SK-N-SH (cell line): ENCODE measurements around the gene TBX1. TPM values are rescaled to one million over a fixed set of nuclear protein-coding genes. Genes with fewer than 3 reads are reported as not detected.

ENCODE experiments used
- CTCF ChIA-PET: fragments of 300-600, 350-600 bp; formaldehyde crosslinking; extraction: SDS; loops from one replicate; lab custom pipeline; 2021; lab: Yijun Ruan, JAX
- POLR2A ChIA-PET: fragments of 350-600 bp; sonication (Branson Sonifier 250); formaldehyde crosslinking; extraction: SDS; loops from one replicate; lab custom pipeline; 2020; ENCODE audit warnings: antibody characterized with exemption, inconsistent platforms; lab: Yijun Ruan, JAX
- DNase-seq: peaks from one replicate; pipeline ENCODE4 v3.0.0; 2012
- H2AFZ ChIP-seq: fragments of 200-600 bp; sonication (generic); 2 replicates; pipeline ENCODE4 v1.8.1; 2016; ENCODE audit warnings: antibody characterized with exemption, mild to moderate bottlenecking, low read depth
- H3F3A ChIP-seq: fragments of 200-600 bp; sonication (generic); replicated peaks from 2 replicates; pipeline ENCODE3; 2016; ENCODE audit warnings: antibody characterized with exemption, mild to moderate bottlenecking; ENCODE audit not compliant: insufficient read depth
- H3K27ac ChIP-seq, 2 experiments: fragments of 200-500 bp in 1 of 2; fragments of 200-600 bp in 1 of 2; sonication (Bioruptor generic) in 1 of 2; sonication (generic), shearing (Covaris generic) in 1 of 2; 2 replicates each; pipeline versions ENCODE4 v1.5.1 to v1.6.1; 2014 to 2016; ENCODE audit warnings: low read depth in 2 of 2, inconsistent platforms in 1 of 2, low read length in 1 of 2, mild to moderate bottlenecking in 1 of 2, mixed read lengths in 1 of 2
- H3K27me3 ChIP-seq: fragments of 200-600 bp; sonication (generic), shearing (Covaris generic); 2 replicates; pipeline ENCODE4 v1.6.1; 2016; ENCODE audit warnings: mixed run types; ENCODE audit not compliant: insufficient read depth
- H3K36me3 ChIP-seq, 2 experiments: fragments of 200-500 bp in 1 of 2; fragments of 200-600 bp in 1 of 2; sonication (Bioruptor generic) in 1 of 2; sonication (generic) in 1 of 2; replicated peaks in 1 of 2; 2 replicates each; pipeline versions ENCODE3 to v1.5.1; 2014 to 2016; ENCODE audit warnings: low read length in 1 of 2, mild to moderate bottlenecking in 1 of 2; ENCODE audit not compliant: insufficient read depth in 2 of 2, control insufficient read depth in 1 of 2
- H3K4me1 ChIP-seq, 2 experiments: fragments of 200-500 bp in 1 of 2; fragments of 200-600 bp in 1 of 2; sonication (Bioruptor generic) in 1 of 2; sonication (generic), shearing (Covaris generic) in 1 of 2; 2 replicates each; pipeline versions ENCODE4 v1.5.1 to v1.6.1; 2014 to 2016; ENCODE audit warnings: low read depth in 1 of 2, low read length in 1 of 2, mixed run types in 1 of 2; ENCODE audit not compliant: insufficient read depth in 2 of 2, control insufficient read depth in 1 of 2
- H3K4me2 ChIP-seq: fragments of 200-600 bp; sonication (generic), shearing (Covaris generic); 2 replicates; pipeline ENCODE4 v1.6.1; 2017; ENCODE audit warnings: mixed run types
- H3K4me3 ChIP-seq, 2 experiments: fragments of 200-500 bp in 1 of 2; fragments of 200-600 bp in 1 of 2; sonication (Bioruptor generic) in 1 of 2; sonication (generic), shearing (Covaris generic) in 1 of 2; 2 replicates each; pipeline versions ENCODE4 v1.5.1 to v1.8.1; 2014 to 2016; ENCODE audit warnings: low read depth in 2 of 2, inconsistent platforms in 1 of 2, low read length in 1 of 2, mild to moderate bottlenecking in 1 of 2, mixed read lengths in 1 of 2, moderate library complexity in 1 of 2
- H3K79me2 ChIP-seq: fragments of 200-600 bp; sonication (generic); 2 replicates; pipeline ENCODE4 v1.8.1; 2017; ENCODE audit warnings: mild to moderate bottlenecking; ENCODE audit not compliant: insufficient read depth
- H3K9ac ChIP-seq: fragments of 200-600 bp; sonication (generic); 2 replicates; pipeline ENCODE4 v1.6.1; 2017; ENCODE audit warnings: mixed run types
- H3K9me2 ChIP-seq: fragments of 200-600 bp; sonication (generic); 2 replicates; pipeline ENCODE4 v1.6.1; 2017; ENCODE audit warnings: mixed run types
- H3K9me3 ChIP-seq: fragments of 200-600 bp; sonication (generic); 2 replicates; pipeline ENCODE4 v1.6.1; 2017; ENCODE audit warnings: mixed run types, mild to moderate bottlenecking, moderate library complexity
- H4K20me1 ChIP-seq: fragments of 200-600 bp; sonication (generic); 2 replicates; pipeline ENCODE4 v1.6.1; 2017; ENCODE audit warnings: mild to moderate bottlenecking, mixed run types; ENCODE audit not compliant: insufficient read depth
- EP300 ChIP-seq, 2 experiments: IDR thresholded peaks; 2 replicates each; pipeline versions ENCODE4 v1.4.0 to v1.6.1; 2012; ENCODE audit warnings: borderline replicate concordance in 1 of 2, low read depth in 1 of 2, low read length in 1 of 2
- EZH2phosphoT487 ChIP-seq: fragments of 200-600 bp; sonication (generic); IDR thresholded peaks from 2 replicates; pipeline ENCODE4 v1.6.1; 2017; ENCODE audit warnings: low read depth, mixed run types, mild to moderate bottlenecking, antibody characterized with exemption, moderate library complexity, borderline replicate concordance
- FOXJ3 ChIP-seq: sonication (generic); formaldehyde crosslinking; IDR thresholded peaks from 2 replicates; pipeline ENCODE4 v1.5.1; 2020; ENCODE audit warnings: mild to moderate bottlenecking, missing genetic modification reagents
- FOXM1 ChIP-seq: IDR thresholded peaks from 2 replicates; pipeline ENCODE4 v1.4.0; 2012; ENCODE audit warnings: low read depth, mild to moderate bottlenecking
- GABPA ChIP-seq: IDR thresholded peaks from 2 replicates; pipeline ENCODE4 v1.4.0; 2012; ENCODE audit warnings: low read depth, mild to moderate bottlenecking
- IRF3 ChIP-seq: fragments of 150-350 bp; IDR thresholded peaks from 2 replicates; pipeline ENCODE4 v1.6.1; 2016; ENCODE audit warnings: mild to moderate bottlenecking, low read depth, low read length
- NFIC ChIP-seq: IDR thresholded peaks from 2 replicates; pipeline ENCODE4 v1.4.0; 2012; ENCODE audit warnings: borderline replicate concordance
- NRF1 ChIP-seq: IDR thresholded peaks from 2 replicates; pipeline ENCODE4 v1.6.1; 2012; ENCODE audit warnings: low read depth, mild to moderate bottlenecking, low read length
- POLR2AphosphoS5 ChIP-seq: IDR thresholded peaks from 2 replicates; pipeline ENCODE4 v1.6.1; 2012; ENCODE audit warnings: low read depth, low read length
- RAD21 ChIP-seq: IDR thresholded peaks from 2 replicates; pipeline ENCODE4 v1.6.1; 2012; ENCODE audit warnings: mild to moderate bottlenecking, low read length
- RCOR1 ChIP-seq: fragments of 150-350 bp; IDR thresholded peaks from 2 replicates; pipeline ENCODE4 v1.6.1; 2017; ENCODE audit warnings: antibody characterized with exemption, low read length
- RFX5 ChIP-seq: IDR thresholded peaks from 2 replicates; pipeline ENCODE4 v1.6.1; 2012; ENCODE audit warnings: mild to moderate bottlenecking, improper control_type of control experiment, low read length
- RXRA ChIP-seq: IDR thresholded peaks from 2 replicates; pipeline ENCODE4 v1.4.0; 2012; ENCODE audit warnings: low read depth, mild to moderate bottlenecking, borderline replicate concordance
- SIN3A ChIP-seq: IDR thresholded peaks from 2 replicates; pipeline ENCODE4 v1.6.1; 2012; ENCODE audit warnings: low read depth, mild to moderate bottlenecking, low read length, moderate library complexity, borderline replicate concordance
- SMC3 ChIP-seq: IDR thresholded peaks from 2 replicates; pipeline ENCODE4 v1.6.1; 2012; ENCODE audit warnings: low read depth, low read length, improper control_type of control experiment
- TEAD4 ChIP-seq: IDR thresholded peaks from 2 replicates; pipeline ENCODE4 v1.4.0; 2012; ENCODE audit warnings: mild to moderate bottlenecking, borderline replicate concordance; ENCODE audit not compliant: insufficient read depth
- USF1 ChIP-seq: IDR thresholded peaks from 2 replicates; pipeline ENCODE4 v1.4.0; 2012; ENCODE audit warnings: low read depth, borderline replicate concordance
- USF2 ChIP-seq: fragments of 150-350 bp; IDR thresholded peaks from 2 replicates; pipeline ENCODE4 v1.6.1; 2017; ENCODE audit warnings: antibody characterized with exemption, low read length, low read depth, borderline replicate concordance
- YY1 ChIP-seq: IDR thresholded peaks from 2 replicates; pipeline ENCODE4 v1.4.0; 2012; ENCODE audit warnings: low read depth, mild to moderate bottlenecking
- WGBS: methylation state at CpG from one replicate; pipeline ENCODE4 v1.1.6; 2017; ENCODE audit warnings: low lambda C conversion rate; 5-methylcytosine and 5-hydroxymethylcytosine counted together
- polyA plus RNA-seq, 3 experiments: library from polyadenylated mRNA; depleted of rRNA; stranded (reverse); fragments of >200 nt; gene quantifications; 2 replicates each; pipeline ENCODE4 v1.2.3, GENCODE V29; 2012
- TF ChIP-seq, protein P1 (sequence below): IDR thresholded peaks from 2 replicates; pipeline ENCODE4 v1.6.1; 2012; ENCODE audit warnings: mild to moderate bottlenecking, low read depth, low read length, moderate library complexity

Gene TBX1
- polyA plus RNA-seq, 1 of the 3 experiments (the other 2 are of a cell fraction): not detected

GRCh38 chr22:19720999-19721329, 39.6 kb upstream of the TBX1 start:
- H3K4me1 ChIP-seq: peaks cover 0 to 23% of the 10 kb centered on the region in 2 experiments; a peak in 1 of 4 replicates

More at GRCh38 chr22:19720999-19721329, 39.6 kb upstream of the TBX1 start:
- Histone ChIP-seq H3K27ac (no peak overlapping the region), H3K4me2 (no peak overlapping the region), H2AFZ (no peak overlapping the region), H3K27me3 (no peaks in the 10 kb centered on the region), H3K9me2 (no peaks in the 10 kb centered on the region), H3F3A (no peaks in the 10 kb centered on the region), H3K4me3 (no peak overlapping the region), H3K9ac (no peak overlapping the region), H3K79me2 (no peaks in the 10 kb centered on the region), H3K36me3 (peaks cover 0 to 5% of the 10 kb centered on the region in 2 experiments), H3K9me3 (no peaks in the 10 kb centered on the region), H4K20me1 (no peaks in the 10 kb centered on the region)
- TF ChIP-seq EZH2phosphoT487: no peak
- no peak for TF ChIP-seq TEAD4
- TF ChIP-seq RXRA: no peak
- TF ChIP-seq SIN3A: no peak
- TF ChIP-seq NRF1: no peak
- no peak for TF ChIP-seq USF2
- no peak for TF ChIP-seq NFIC
- no peak for TF ChIP-seq FOXJ3 (CRISPR knock-in tag)
- no peak for TF ChIP-seq POLR2AphosphoS5
- no peak for TF ChIP-seq FOXM1
- no peak for TF ChIP-seq USF1
- no peak for TF ChIP-seq YY1
- TF ChIP-seq GABPA: no peak
- TF ChIP-seq SMC3: no peak
- no peak for TF ChIP-seq RAD21
- no peak for TF ChIP-seq RFX5
- TF ChIP-seq, protein P1, sequence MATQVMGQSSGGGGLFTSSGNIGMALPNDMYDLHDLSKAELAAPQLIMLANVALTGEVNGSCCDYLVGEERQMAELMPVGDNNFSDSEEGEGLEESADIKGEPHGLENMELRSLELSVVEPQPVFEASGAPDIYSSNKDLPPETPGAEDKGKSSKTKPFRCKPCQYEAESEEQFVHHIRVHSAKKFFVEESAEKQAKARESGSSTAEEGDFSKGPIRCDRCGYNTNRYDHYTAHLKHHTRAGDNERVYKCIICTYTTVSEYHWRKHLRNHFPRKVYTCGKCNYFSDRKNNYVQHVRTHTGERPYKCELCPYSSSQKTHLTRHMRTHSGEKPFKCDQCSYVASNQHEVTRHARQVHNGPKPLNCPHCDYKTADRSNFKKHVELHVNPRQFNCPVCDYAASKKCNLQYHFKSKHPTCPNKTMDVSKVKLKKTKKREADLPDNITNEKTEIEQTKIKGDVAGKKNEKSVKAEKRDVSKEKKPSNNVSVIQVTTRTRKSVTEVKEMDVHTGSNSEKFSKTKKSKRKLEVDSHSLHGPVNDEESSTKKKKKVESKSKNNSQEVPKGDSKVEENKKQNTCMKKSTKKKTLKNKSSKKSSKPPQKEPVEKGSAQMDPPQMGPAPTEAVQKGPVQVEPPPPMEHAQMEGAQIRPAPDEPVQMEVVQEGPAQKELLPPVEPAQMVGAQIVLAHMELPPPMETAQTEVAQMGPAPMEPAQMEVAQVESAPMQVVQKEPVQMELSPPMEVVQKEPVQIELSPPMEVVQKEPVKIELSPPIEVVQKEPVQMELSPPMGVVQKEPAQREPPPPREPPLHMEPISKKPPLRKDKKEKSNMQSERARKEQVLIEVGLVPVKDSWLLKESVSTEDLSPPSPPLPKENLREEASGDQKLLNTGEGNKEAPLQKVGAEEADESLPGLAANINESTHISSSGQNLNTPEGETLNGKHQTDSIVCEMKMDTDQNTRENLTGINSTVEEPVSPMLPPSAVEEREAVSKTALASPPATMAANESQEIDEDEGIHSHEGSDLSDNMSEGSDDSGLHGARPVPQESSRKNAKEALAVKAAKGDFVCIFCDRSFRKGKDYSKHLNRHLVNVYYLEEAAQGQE: no peak
- TF ChIP-seq IRF3: no peak
- no peak for TF ChIP-seq EP300 (IDR thresholded peaks at IDR 0.05; ENCODE audit: borderline replicate concordance in 1 of 2, low read depth in 1 of 2, low read length in 1 of 2)
- no peak for TF ChIP-seq RCOR1
- ChIA-PET POLR2A (no interaction called here), CTCF (interaction anchor here (1.3 to 4.0 kb wide), 4 partner anchors 10 to 189 kb away, joined by 9 to 42 read pairs (median 19); no protein-coding TSS in a partner anchor)
- DNase-seq: no peak
- 100% methylated on average over 1 of the region's 2 CpGs for WGBS
